Lower leg skin (tissue), 3 donors: ENCODE results near the gene PCDHGA6.

Experiments used
- CTCF ChIP-seq, 3 donors: fragments of 450-650 bp; IDR thresholded peaks; one replicate each; pipeline ENCODE4 v1.5.1; 2016; ENCODE audit warnings: antibody characterized with exemption in 3 of 3, mild to moderate bottlenecking in 3 of 3, moderate library complexity in 2 of 3
- POLR2A ChIP-seq, 2 donors: fragments of 450-650 bp; IDR thresholded peaks; one replicate each; pipeline ENCODE4 v1.6.1; 2016 to 2017; ENCODE audit warnings: antibody characterized with exemption in 2 of 2, mild to moderate bottlenecking in 1 of 2, moderate library complexity in 1 of 2

GRCh38 chr5:141343953-141344463 is 29.7 kb upstream of the PCDHGA6 start:
- TF ChIP-seq CTCF (IDR thresholded peaks at IDR 0.05) (no peak), POLR2A (IDR thresholded peaks at IDR 0.05) (no peak)
